DMS53 treated with DMSO at 0.1 percent for 48 hours (cell line): Measurements from ENCODE around the gene ZNF326.
A peak's percentile ranks its signal among the peaks of the same experiment; 100 is the strongest.
"Not testable (repeated sequence)": the region's sequence is repeated elsewhere in the genome, so short reads cannot be mapped to it uniquely, and the experiment has no call there.

Experiments
- DNase-seq: peaks from one replicate; lab custom pipeline; 2025; ENCODE audit not compliant: unreplicated experiment; lab: John Stamatoyannopoulos, UW

The ZNF326 gene

GRCh38 chr1:89966656-89967055 lies 28.3 kb upstream of the ZNF326 start:
- DNase-seq = no peak

- DNase-seq = no peak
Measured at GRCh38 chr1:89971600-89971999, 23.3 kb upstream of the ZNF326 start.

GRCh38 chr1:89972024-89972423 lies 22.9 kb upstream of the ZNF326 start:
- no peak for DNase-seq

- no peak for DNase-seq
Measured at GRCh38 chr1:89973471-89974127, 21.3 kb upstream of the ZNF326 start.

- no peak for DNase-seq
Measured at GRCh38 chr1:89974256-89974655, 20.7 kb upstream of the ZNF326 start.

GRCh38 chr1:89974696-89975470 lies 20.0 kb upstream of the ZNF326 start:
- DNase-seq = no peak

GRCh38 chr1:89975540-89976125 lies 19.3 kb upstream of the ZNF326 start:
- DNase-seq = no peak

GRCh38 chr1:89978755-89979154 lies 16.2 kb upstream of the ZNF326 start:
- DNase-seq = no peak

- no peak for DNase-seq
Measured at GRCh38 chr1:89980605-89981004, 14.3 kb upstream of the ZNF326 start.

GRCh38 chr1:89982846-89983245 lies 12.1 kb upstream of the ZNF326 start:
- DNase-seq = not testable (repeated sequence)

- DNase-seq = not testable (repeated sequence)
Measured at GRCh38 chr1:89984564-89985116, 10.3 kb upstream of the ZNF326 start.

- DNase-seq = no peak
Measured at GRCh38 chr1:89986020-89986419, 8.9 kb upstream of the ZNF326 start.

GRCh38 chr1:89987159-89987819 lies 7.6 kb upstream of the ZNF326 start:
- DNase-seq = peak; percentile 86

- no peak for DNase-seq
Measured at GRCh38 chr1:89989099-89989498, 5.8 kb upstream of the ZNF326 start.

- DNase-seq = peak; percentile 58
Measured at GRCh38 chr1:89989799-89990198, 5.1 kb upstream of the ZNF326 start.

- DNase-seq = no peak
Measured at GRCh38 chr1:89990976-89991831, 3.7 kb upstream of the ZNF326 start.

GRCh38 chr1:89993541-89993940 lies 1.4 kb upstream of the ZNF326 start:
- no peak for DNase-seq

GRCh38 chr1:89994231-89994804 lies 592 bp upstream of the ZNF326 start:
- no peak for DNase-seq

- DNase-seq = peak; percentile 49
Measured at GRCh38 chr1:89995598-89996449, 914 bp downstream of the ZNF326 start.
